ENCODE measurements around the gene SLC25A25.
"Not testable (repeated sequence)": the region's sequence is repeated elsewhere in the genome, so short reads cannot be mapped to it uniquely, and the experiment has no call there.

The SLC25A25 gene

DNA sequence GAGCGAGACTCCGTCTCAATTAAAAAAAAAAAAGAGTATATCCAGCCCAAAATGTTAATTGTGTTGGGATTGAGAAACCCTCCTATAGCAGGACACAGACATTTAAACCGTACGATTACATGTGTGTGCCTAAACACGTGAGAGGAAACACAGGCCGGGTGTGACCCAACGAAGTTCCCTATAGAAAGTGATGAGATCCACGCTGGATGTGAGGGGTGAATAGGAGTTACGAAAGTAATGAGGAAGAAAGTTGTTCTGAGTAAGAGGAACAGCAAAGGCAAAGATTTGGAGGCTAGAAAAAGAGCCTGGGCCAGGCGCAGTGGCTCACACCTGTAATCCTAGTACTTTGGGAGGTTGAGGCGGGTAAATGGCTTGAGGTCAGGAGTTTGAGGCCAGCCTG is 14.5 kb upstream of the SLC25A25 start:
- no peak for DNase-seq

- no peak for DNase-seq
Observed at GRCh38 chr9:128054087-128054486, 13.9 kb upstream of the SLC25A25 start.

DNA sequence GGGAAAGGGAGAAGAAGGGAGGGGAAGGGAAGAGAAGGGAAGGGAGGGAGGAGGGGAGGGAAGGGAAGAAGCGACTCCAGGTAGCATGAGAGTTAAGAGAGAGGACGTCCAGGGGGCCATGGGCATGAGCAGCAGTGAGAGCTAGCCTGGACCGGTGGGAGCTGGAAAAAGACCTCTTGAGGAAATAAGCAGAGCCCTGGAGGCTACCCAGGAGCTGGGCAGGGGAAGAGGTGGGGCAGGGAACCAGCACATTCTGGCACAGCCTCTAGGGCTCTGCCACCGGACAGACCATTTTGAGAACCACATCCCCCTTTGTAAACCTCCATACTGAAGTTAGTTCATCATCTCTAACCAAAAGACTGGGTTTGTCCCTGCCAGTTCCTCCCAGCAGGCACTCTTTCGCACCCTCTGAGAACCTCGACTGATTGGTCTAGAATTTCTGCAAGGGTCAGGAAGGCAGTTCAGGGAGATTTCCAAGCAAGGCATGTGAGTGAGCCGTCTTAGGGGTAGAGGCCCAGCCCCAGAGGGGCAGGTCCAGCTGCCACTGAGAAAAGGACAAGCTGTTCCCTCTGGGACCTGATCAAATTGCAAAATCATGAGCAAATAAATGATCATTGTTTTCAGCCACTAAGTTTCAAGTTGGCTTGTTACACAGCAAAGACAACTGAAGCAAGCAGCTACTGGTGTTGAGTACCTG is 12.5 kb upstream of the SLC25A25 start:
- no peak for DNase-seq

- no peak for DNase-seq
Observed at GRCh38 chr9:128056086-128056485, 11.9 kb upstream of the SLC25A25 start.

- no peak for DNase-seq
Observed at GRCh38 chr9:128056887-128057723, 10.9 kb upstream of the SLC25A25 start.

GRCh38 chr9:128057724-128058409 is 10.2 kb upstream of the SLC25A25 start:
- no peak for DNase-seq

- DNase-seq = no peak
Observed at GRCh38 chr9:128059365-128059983, 8.6 kb upstream of the SLC25A25 start.

GRCh38 chr9:128061275-128061960 is 6.6 kb upstream of the SLC25A25 start:
- no peak for DNase-seq

- DNase-seq = no peak
Observed at GRCh38 chr9:128062279-128062678, 5.8 kb upstream of the SLC25A25 start.

DNA sequence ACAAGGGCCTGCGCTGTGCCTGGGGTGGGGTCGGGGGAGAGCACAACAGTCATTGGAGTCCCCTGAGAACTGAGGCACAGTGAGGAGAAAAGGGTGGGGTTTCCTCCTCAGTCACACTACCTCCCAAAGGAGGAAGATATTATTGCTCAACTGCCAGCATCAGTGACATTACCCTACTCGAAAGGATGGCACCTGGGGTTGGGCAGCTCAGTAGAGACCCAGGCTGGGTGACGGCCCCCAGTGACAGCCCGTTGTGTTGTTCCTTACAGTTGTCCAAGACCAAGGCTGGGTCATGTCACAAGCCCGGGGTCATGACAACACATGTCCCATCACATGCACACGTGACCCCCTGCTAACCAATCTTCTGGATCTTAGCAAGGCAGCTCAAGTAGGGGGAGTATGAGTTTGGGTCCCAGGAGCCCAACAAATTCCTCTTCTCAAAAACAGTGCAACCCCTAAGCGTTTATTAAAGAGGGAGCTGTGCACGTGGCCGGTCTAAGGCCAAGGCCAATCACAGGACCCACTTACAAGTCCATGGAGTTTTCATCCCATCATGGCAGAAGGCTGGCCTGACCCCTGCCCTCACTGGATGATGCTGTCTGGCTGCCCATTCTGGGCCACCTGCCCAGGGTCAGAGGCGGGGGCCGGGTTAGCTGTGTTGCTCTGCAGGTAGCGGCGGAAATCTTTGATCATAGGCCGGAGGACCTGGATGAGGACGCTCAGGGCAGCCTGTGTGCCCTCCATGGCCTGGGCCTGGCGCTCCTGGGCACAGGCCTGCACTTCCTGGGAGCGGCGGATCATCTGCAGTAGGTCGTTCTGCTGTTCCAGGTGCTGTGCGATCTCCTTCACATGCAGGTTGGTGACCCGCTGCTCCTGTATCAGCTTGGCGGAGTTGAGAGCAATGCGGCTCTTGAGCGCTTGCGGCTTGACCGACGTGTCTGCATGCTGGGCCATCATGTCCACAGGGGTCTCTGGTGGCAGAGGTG is 4.9 kb upstream of the SLC25A25 start:
- DNase-seq = no peak

DNA sequence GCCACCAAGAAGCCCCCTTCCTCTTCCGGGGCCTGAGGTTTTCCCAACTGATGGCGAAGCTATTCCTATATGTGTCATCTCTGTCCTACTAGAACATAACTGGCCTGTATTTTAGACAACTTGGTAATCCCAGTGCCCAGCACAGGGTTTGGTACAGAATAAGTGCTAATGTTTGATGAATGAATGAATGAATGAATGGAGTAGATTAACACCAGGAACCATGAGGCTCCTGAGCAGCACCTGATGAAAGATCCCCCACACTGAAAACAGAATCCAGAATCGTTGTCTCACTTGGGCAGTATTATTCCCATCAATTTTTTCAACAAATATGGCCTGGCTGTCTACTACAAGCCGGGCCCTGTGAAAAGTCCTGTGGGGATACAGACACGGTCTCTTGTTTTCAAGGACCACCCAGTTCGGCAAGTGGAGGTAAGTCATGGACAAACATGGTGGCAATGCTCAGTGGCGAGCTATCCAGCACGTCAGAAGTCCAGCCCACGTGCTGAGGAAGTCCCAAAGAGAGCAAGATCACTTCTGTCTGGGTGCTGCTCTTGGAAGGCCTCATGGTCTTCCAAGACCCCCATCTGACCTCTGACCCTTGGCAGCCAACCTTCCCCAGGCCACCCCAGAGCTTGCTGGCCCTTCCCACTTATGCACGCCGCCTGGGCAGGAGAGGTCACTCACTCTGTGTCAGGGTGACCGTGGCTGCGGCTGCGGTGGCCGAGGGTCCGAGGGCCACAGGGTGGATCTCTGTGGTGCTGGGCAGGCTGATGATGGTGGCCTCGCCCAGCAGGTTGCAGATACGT is 1.9 kb upstream of the SLC25A25 start:
- peak; percentile 59 for DNase-seq

- peak; percentile 99 for DNase-seq
Observed at GRCh38 chr9:128066713-128067644, 1.1 kb upstream of the SLC25A25 start, which contains the start of gene NAIF1. NAIF1 (minus strand) TSS chr9:128067320; CDS start chr9:128067101, 219 bp downstream.

DNA sequence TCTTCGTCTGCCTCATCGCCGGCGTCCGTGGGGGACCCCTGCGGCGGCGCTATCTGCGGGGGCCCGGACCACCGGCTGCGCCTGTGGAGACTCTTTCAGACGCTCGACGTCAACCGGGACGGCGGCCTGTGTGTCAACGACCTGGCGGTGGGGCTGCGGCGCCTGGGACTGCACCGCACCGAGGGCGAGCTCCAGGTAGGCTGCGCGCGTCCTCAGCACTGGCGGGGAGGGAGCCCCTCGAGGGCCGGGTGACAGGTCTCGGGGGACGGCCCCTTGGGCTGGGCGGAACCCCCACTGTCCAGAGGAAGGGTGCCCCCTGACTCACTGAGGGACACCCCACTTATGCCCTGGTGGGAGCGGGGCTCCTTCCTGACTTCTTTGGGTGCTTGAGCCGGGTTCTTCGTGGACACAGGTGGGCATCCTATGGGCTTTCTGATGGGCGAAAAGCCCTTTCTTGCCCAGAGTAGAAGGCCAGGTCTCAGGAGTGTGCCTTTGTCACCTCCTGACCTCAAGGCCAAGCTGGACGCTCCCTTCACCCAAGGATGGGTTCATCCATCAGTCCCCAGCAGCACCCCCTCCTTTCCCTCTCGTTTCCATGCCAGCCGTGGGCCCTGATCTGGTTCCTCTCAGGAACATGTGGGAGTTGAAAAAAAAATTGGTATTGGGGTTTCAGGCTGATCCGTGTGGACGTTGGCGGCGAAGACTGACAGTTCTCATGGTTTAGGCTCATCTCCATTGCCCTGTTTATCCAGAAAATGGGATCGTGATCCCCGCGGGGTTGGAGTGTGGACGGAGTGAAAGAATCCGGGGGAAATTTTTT is 564 bp downstream of the SLC25A25 start:
- peak; percentile 61 for DNase-seq

DNA sequence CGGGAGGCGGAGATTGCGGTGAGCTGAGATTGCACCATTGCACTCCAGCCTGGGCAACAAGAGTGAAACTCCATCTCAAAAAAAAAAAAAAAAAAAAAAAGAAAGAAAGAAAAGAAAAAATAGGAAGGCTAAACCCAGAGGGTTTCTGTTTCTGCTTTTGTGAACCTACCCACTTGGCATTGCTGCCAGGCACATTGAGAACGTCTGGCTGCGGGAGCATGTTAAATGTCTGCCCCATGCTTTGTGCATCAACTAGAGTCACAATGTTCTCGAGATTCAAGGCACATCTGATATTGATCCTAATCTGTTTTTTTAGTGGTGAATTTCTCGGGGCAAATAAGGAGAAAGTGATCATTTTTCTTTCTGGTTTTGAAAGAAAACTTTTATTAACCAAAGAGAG is 2.8 kb downstream of the SLC25A25 start:
- DNase-seq = no peak

DNA sequence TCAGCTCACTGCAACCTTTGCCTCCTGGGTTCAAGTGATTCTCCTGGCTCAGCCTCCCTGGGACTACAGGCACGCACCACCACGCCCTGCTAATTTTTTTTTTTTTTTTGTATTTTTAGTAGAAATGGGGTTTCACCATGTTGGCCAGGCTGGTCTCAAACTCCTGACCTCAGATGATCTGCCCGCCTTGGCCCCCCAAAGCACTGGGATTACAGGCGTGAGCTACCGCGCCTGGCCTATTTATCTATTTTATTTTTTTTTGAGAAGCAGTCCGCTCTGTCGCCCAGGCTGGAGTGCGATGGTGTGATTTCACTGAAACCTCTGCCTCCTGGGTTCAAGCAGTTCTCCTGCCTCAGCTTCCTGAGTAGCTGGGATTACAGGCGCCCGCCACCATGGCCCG is 3.4 kb downstream of the SLC25A25 start:
- DNase-seq = not testable (repeated sequence)

DNA sequence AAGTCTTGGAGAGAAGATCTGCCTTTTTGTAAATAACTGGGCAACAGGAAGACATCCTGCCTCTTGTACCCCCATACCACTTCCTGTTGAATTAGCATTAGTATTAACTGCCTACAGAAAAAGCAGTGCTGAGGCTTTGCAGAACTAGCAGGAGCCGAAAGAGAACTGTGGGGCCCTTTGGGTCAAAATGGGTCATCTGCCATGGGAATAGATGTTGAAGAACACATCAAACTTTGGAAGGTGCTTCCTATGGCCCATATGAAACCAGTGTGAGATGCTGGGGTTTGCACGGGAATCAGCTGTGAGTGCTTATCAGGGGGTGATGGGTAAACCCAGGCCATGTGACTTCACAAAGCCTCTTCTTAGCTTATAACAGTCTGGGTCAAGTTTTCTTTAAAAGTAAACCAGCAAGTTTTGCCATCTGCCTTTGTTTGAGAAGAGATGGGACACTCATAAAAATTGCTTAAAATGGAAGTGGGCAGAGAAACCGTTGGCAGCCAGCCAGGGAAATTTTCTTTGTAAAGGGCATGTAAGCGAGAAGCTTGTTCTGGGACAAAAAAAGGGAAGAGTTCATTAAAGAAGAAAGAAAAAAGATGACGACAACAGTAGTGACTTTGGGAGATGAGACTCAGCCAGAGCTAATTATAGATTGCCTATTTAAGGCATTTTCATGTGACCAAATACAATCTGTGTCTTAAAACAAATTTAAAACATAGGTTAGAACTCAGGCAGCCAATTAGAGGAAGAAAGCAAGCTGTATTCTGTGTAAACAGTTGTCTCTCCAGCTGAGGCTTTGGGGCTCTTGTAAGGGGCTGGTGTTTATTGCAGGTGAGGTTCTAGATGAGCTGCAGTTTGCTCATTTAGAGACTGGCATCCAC is 4.4 kb downstream of the SLC25A25 start:
- no peak for DNase-seq

DNA sequence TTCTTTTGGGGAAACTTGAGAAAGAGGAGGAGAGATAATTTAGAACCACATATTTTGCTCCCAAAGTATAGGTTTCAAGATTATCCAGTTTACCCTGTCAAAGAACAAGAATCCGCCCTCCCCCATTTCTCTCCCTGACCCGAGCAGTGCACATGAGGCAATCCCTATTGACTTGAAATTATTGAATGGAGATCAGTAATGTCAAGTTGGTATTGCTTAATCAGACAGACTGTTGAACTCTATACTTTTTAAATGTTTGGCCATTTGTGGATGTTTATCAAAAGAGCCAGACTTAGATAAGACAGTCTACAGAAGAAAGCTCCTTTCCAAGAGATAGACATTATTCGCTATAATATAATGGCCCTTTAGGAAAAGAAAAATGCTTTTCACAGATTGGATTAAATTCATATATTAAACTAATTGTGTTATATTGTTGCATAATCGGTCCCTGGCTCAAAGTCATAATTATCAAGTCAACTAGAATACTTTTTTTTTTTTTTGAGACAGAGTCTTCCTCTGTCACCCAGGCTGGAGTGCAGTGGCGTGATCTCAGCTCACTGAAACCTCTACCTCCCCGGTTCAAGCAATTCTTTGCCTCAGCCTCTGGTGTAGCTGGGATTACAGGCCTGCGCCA is 5.3 kb downstream of the SLC25A25 start:
- DNase-seq = no peak

Data from activated CD8-positive, alpha-beta memory T cell treated with anti-CD3 and anti-CD28 coated beads, Interleukin-2, amount 50 U/mL, for 48 hours (primary cell).